Vagina (tissue), 2 donors: ENCODE results near the gene KRT86.
"Not testable (repeated sequence)": the region's sequence is repeated elsewhere in the genome, so short reads cannot be mapped to it uniquely, and the experiment has no call there.

ENCODE experiments used
- CTCF ChIP-seq, 3 experiments: fragments of 450-650 bp in 2 of 3; fragments of 200-600 bp in 1 of 3; sonication (generic) in 1 of 3; IDR thresholded peaks; one replicate each; pipeline ENCODE4 v1.5.1; 2017 to 2019; ENCODE audit warnings: antibody characterized with exemption in 3 of 3, mild to moderate bottlenecking in 2 of 3, moderate library complexity in 2 of 3
- POLR2A ChIP-seq, 2 donors: fragments of 450-650 bp; IDR thresholded peaks; one replicate each; pipeline ENCODE4 v1.6.1; 2017; ENCODE audit warnings: antibody characterized with exemption in 2 of 2, mild to moderate bottlenecking in 2 of 2, moderate library complexity in 2 of 2

GRCh38 chr12:52315721-52316120 lies 41.3 kb downstream of the KRT86 start:
- not testable (repeated sequence) for TF ChIP-seq CTCF, POLR2A (IDR thresholded peaks at IDR 0.05)
